Measurements from ENCODE around the gene RSPH3. TPM values are rescaled to one million over a fixed set of nuclear protein-coding genes. Genes with fewer than 3 reads are reported as not detected.

The RSPH3 gene, protein sequence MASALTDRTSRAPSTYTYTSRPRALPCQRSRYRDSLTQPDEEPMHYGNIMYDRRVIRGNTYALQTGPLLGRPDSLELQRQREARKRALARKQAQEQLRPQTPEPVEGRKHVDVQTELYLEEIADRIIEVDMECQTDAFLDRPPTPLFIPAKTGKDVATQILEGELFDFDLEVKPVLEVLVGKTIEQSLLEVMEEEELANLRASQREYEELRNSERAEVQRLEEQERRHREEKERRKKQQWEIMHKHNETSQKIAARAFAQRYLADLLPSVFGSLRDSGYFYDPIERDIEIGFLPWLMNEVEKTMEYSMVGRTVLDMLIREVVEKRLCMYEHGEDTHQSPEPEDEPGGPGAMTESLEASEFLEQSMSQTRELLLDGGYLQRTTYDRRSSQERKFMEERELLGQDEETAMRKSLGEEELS
- total RNA-seq: 14.2 TPM

DNA sequence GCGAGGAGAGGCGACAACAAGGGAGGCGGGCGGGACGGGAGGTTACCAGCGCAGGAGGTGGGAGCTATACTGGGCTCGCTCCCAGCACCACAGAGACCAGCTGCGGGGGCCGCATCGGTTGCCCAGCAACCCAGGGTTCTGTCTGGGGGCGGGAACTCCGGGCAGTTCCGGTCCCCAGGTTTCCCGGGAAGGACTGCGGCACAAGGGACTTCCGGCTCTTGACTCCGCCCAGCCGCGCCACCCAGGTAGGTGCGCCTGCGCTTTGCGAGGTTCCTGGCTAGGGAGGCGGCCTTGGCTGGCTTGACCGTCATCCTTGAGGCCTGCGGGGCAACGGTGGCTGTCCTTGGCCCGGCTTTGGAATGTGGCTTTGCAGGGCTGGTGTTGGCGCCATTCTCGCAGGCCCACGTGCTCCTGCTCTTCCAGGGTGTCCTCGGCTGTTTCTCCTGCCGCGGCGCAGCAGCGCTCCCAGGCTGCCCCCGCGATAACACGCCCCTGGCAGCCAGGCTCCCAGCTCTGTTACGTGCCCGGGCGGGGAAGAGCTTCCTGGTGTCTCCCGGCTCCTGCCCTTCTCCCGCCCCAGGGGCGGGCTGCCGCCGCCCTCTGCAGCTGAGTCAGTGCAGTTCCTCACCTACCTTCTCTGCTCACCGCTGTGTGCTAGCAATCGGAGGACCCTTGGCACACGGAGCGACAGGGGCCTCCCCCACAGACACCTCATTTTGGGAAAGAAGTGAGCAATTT lies at the start of gene RSPH3:
Gene RSPH3 (minus strand): TSS at position 537 of the 738 bp plus-strand sequence. CDS start 652 bp downstream, outside the sequence.

DNA sequence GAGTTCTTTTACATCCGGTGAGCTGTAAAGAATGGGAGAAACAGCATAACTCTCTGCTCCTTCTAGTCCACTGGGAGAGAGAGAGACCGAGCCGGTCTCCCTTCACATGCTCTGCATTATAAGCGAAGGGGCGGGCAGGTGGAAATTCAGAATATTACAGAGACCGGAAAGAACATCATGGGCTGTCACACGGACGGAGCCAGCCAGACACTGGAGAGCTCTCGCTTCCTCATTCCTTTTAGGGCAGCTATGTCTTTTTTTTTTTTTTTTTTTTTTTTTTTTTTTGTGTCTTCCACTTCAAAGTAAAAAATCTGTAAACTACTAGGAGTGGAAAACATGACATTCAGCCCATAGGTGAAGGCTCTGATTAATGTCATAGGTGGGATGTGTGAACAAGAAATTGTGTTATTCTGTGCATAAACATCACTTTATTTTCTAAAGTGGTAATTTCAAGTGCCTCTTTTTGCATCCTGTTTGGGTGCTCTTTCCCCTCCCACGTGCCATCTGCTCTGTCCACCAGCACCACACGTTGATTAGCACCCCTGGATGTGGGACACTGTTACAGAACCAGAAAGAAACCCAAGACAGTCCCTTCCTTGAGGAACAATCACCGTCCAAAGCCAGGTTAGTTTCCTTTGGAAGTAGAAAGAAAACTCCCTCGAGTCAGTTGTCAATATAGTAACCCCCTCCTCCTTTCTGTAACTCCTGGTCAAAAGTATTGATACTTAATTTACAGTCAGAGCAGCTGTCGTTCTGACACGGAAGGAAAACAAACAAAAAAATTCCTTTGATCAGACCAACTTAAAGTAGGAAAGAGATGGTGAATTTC lies 45.1 kb upstream of the RSPH3 start, which contains the start of gene TAGAP:
Gene TAGAP (minus strand): TSS at position 93 of the 829 bp plus-strand sequence. CDS start 845 bp downstream, outside the sequence.

Small RNA genes lying within 50 kb of the gene (small RNA-seq; reads per million reads assigned to genes)
- gene RNU6-293P (ENCODE audit: low replicate concordance): not detected

Other genes starting within 250 kb of the RSPH3 start
- gene EZR, start 180.8 kb downstream of the RSPH3 start, total RNA-seq: 134 TPM
- gene TAGAP, start 44.8 kb upstream of the RSPH3 start, total RNA-seq: 3.3 TPM
- gene FNDC1, start 169.2 kb upstream of the RSPH3 start, total RNA-seq: 16.2 TPM